Measurements from ENCODE around the gene SUV39H1.
"Not testable (repeated sequence)": the region's sequence is repeated elsewhere in the genome, so short reads cannot be mapped to it uniquely, and the experiment has no call there.

DNA sequence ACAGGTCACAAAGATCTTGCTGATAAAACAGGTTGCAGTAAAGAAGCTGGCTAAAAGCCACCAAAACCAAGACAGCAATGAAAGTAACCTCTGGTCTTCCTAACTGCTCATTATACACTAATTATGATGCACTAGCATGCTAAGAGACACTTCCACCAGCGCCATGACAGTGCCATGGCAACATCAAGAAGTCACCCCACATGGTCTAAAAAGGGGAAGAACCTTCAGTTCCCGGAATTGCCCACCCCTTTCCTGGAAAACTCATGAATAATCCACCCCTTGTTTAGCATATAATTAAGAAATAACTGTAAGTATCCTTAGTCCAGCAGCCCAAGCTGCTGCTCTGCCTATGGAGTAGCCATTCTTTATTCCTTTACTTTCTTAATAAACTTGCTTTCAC is 16.1 kb upstream of the SUV39H1 start:
- TF ChIP-seq, protein P1, sequence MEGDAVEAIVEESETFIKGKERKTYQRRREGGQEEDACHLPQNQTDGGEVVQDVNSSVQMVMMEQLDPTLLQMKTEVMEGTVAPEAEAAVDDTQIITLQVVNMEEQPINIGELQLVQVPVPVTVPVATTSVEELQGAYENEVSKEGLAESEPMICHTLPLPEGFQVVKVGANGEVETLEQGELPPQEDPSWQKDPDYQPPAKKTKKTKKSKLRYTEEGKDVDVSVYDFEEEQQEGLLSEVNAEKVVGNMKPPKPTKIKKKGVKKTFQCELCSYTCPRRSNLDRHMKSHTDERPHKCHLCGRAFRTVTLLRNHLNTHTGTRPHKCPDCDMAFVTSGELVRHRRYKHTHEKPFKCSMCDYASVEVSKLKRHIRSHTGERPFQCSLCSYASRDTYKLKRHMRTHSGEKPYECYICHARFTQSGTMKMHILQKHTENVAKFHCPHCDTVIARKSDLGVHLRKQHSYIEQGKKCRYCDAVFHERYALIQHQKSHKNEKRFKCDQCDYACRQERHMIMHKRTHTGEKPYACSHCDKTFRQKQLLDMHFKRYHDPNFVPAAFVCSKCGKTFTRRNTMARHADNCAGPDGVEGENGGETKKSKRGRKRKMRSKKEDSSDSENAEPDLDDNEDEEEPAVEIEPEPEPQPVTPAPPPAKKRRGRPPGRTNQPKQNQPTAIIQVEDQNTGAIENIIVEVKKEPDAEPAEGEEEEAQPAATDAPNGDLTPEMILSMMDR (IDR thresholded peaks at IDR 0.05): not testable (repeated sequence)
- TF ChIP-seq EZH2 (IDR thresholded peaks at IDR 0.05): not testable (repeated sequence)
